Measurements from ENCODE around the gene TMC6.
"Not testable (repeated sequence)": the region's sequence is repeated elsewhere in the genome, so short reads cannot be mapped to it uniquely, and the experiment has no call there.

DNA sequence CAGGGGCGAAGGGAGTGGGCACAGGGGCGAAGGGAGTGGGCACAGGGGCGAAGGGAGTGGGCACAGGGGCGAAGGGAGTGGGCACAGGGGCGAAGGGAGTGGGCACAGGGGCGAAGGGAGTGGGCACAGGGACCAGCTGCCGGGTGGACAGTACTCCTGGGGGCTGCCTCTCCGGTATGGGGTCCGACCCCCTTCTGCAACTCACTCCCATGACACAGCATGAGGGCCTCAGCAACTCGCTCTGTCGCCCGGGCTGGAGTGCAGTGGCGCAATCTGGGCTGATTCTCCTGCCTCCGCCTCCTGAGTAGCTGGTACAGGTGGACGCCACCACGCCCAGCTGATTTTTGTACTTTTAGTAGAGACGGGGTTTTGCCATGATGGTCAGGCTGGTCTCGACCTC is 12.8 kb downstream of the TMC6 start:
- TF ChIP-seq, protein P1, sequence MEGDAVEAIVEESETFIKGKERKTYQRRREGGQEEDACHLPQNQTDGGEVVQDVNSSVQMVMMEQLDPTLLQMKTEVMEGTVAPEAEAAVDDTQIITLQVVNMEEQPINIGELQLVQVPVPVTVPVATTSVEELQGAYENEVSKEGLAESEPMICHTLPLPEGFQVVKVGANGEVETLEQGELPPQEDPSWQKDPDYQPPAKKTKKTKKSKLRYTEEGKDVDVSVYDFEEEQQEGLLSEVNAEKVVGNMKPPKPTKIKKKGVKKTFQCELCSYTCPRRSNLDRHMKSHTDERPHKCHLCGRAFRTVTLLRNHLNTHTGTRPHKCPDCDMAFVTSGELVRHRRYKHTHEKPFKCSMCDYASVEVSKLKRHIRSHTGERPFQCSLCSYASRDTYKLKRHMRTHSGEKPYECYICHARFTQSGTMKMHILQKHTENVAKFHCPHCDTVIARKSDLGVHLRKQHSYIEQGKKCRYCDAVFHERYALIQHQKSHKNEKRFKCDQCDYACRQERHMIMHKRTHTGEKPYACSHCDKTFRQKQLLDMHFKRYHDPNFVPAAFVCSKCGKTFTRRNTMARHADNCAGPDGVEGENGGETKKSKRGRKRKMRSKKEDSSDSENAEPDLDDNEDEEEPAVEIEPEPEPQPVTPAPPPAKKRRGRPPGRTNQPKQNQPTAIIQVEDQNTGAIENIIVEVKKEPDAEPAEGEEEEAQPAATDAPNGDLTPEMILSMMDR (IDR thresholded peaks at IDR 0.05; ENCODE audit: insufficient read depth, low read depth, low read length): not testable (repeated sequence)
- TF ChIP-seq EZH2 (IDR thresholded peaks at IDR 0.05; ENCODE audit: insufficient read depth, low read length): not testable (repeated sequence)

All from astrocyte (in vitro differentiated cells and primary cell).